HUES48 (cell line): ENCODE data around the gene MAX.

Experiments
- H3K27ac ChIP-seq: one replicate; pipeline ENCODE4 v1.7.0; 2013; ENCODE audit warnings: low read depth, low read length, inconsistent platforms
- H3K27me3 ChIP-seq: 2 replicates; pipeline ENCODE4 v1.6.1; 2013; ENCODE audit warnings: mild to moderate bottlenecking, low read length; ENCODE audit not compliant: control insufficient read depth, insufficient read depth
- H3K36me3 ChIP-seq: 2 replicates; pipeline ENCODE4 v1.6.1; 2013; ENCODE audit warnings: low read length; ENCODE audit not compliant: control insufficient read depth, insufficient read depth
- H3K4me1 ChIP-seq: 2 replicates; pipeline ENCODE4 v1.6.1; 2013; ENCODE audit warnings: mild to moderate bottlenecking, low read length; ENCODE audit not compliant: control insufficient read depth, insufficient read depth
- H3K4me3 ChIP-seq: 2 replicates; pipeline ENCODE4 v1.5.1; 2013; ENCODE audit warnings: mild to moderate bottlenecking, low read depth, low read length
- H3K9ac ChIP-seq: 2 replicates; pipeline ENCODE4 v1.6.1; 2013; ENCODE audit warnings: mild to moderate bottlenecking, low read depth, low read length, moderate library complexity
- H3K9me3 ChIP-seq: 2 replicates; pipeline ENCODE4 v1.6.1; 2013; ENCODE audit warnings: low read length; ENCODE audit not compliant: control insufficient read depth, insufficient read depth

The MAX gene

DNA sequence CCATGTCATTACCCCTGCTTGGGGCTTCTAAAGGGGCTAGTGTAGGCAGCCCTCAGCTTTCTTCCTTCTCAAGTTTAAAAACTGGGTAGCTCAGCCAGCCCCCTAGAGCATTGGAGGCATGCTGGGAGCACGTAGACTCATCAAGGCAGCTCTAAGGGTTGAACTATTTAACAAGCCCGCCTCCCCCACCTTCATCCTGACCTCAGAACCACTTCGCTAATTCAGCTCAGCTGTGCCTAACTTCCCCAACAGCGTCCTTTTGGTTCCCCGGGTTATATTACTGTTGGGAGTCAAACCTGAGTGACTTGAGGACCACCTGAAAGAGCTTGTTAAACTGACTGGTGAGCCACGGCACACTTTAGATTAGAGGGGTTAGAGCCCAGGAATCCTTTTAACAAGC, 30.1 kb downstream of the MAX start:
- Histone ChIP-seq H3K4me3 (no peak overlapping the region), H3K27ac (no peak overlapping the region), H3K9ac (no peak overlapping the region), H3K27me3 (no peaks in the 10 kb centered on the region), H3K36me3 (peaks cover 46% of the 10 kb centered on the region), H3K9me3 (no peaks in the 10 kb centered on the region), H3K4me1 (no peaks in the 10 kb centered on the region)

DNA sequence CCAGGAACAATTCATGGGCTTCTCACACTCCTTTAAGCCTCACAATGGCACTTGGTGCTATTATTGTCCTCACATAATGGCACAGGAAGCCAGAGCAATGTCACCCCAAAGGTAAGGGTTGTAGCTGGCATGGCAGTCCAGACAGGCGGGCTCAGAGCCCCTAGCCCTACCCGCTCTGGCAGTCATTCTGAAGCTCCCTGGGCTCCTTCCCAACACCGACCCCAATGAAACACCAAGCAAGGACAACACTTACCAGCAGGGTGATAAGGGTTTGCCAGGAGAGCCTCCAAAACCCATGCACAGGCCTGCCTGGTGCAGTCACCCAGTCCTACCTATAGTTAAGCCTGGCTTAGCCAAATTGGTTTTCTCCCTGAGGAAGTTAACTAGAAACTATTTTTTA, 30.8 kb downstream of the MAX start:
- H3K27ac ChIP-seq, result no peak overlapping the region
- H3K4me1 ChIP-seq, result no peaks in the 10 kb centered on the region
- no peaks in the 10 kb centered on the region for H3K9me3 ChIP-seq
- H3K36me3 ChIP-seq, result peaks cover 39% of the 10 kb centered on the region
- no peak overlapping the region for H3K9ac ChIP-seq
- H3K27me3 ChIP-seq, result no peaks in the 10 kb centered on the region
- no peak overlapping the region for H3K4me3 ChIP-seq

DNA sequence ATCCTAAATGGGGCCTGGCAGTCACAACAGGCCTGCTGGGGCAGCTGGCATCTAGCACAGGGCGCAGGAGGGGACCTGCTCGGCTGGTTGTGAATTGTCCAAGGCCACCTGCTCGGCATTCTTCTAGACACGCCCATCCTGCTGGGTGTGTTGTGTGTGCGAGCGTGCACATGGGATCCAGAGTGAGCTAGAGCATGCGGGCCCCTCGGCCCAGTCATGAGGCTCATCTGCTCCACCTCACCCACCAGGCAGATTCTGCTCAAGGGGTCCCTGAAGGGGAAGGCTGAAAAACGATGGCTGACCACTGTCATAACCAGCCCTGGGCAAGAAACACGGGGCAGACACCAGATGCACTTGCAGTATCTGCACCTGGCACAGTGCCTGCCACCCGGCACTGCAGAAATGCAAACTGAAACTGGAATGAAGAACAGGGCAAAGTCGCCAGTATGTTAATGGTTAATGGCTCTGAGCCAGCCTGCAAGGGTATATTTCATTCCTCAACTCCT, 31.8 kb downstream of the MAX start:
- no peak overlapping the region for H3K4me3 ChIP-seq

DNA sequence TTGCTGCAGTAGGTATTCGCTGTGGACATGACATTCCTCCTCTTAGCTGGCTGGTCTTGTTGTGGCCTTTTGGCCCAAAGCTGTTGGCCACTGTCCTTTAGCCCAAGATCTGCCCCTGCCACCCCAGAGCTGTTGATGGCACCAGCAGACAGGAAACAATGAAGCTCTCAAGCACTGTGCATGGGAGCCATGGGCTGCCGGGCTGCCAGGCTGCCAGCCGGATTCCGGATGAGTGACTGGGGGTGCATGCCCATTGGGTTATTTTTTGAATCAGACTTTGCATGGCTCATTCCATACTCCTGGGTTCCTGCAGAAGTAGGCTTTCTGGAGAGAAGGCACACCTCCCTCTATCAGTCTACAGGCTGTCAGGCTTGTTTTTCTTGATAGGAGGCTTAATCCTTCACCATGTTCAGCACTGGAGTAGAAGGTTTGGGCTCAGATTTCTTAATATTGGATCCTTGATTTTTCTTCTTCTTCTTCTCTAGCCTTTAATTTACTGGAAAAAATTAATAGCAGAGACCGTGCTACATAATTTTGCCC, 32.4 kb downstream of the MAX start:
- Histone ChIP-seq H3K4me3 (no peak overlapping the region), H3K36me3 (peaks cover 32% of the 10 kb centered on the region), H3K4me1 (no peaks in the 10 kb centered on the region), H3K27ac (no peak overlapping the region), H3K9ac (no peak overlapping the region), H3K27me3 (no peaks in the 10 kb centered on the region), H3K9me3 (no peaks in the 10 kb centered on the region)

More for the DNA sequence above, 31.8 kb downstream of the MAX start:
- no peaks in the 10 kb centered on the region for H3K4me1 ChIP-seq
- no peaks in the 10 kb centered on the region for H3K9me3 ChIP-seq
- H3K27ac ChIP-seq, result no peak overlapping the region
- no peak overlapping the region for H3K9ac ChIP-seq
- no peaks in the 10 kb centered on the region for H3K27me3 ChIP-seq
- peaks cover 31% of the 10 kb centered on the region for H3K36me3 ChIP-seq

DNA sequence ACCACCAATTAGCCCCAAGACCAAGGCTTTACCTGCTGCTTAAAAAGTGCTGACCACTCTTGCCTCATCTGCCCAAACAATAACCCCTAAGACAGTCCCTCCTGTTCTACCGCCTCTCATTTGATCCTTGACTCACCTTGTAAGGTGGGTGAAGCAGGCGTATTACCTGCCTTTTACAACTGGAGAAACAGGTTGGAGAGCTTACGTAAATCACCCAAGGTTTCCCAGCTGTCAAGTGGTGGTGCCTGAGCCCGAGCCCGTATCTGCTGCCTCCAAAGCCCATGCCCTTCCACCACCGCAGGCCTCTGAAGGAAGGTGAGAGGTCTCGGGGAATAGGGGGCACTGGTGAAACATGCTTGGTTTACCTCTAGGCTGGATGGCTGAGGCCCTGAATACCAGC, 36.6 kb downstream of the MAX start:
- H3K4me1 ChIP-seq, result no peaks in the 10 kb centered on the region
- no peak overlapping the region for H3K4me3 ChIP-seq
- no peak overlapping the region for H3K9ac ChIP-seq
- H3K27me3 ChIP-seq, result no peaks in the 10 kb centered on the region
- peaks cover 58% of the 10 kb centered on the region for H3K36me3 ChIP-seq
- H3K27ac ChIP-seq, result no peak overlapping the region
- no peaks in the 10 kb centered on the region for H3K9me3 ChIP-seq

DNA sequence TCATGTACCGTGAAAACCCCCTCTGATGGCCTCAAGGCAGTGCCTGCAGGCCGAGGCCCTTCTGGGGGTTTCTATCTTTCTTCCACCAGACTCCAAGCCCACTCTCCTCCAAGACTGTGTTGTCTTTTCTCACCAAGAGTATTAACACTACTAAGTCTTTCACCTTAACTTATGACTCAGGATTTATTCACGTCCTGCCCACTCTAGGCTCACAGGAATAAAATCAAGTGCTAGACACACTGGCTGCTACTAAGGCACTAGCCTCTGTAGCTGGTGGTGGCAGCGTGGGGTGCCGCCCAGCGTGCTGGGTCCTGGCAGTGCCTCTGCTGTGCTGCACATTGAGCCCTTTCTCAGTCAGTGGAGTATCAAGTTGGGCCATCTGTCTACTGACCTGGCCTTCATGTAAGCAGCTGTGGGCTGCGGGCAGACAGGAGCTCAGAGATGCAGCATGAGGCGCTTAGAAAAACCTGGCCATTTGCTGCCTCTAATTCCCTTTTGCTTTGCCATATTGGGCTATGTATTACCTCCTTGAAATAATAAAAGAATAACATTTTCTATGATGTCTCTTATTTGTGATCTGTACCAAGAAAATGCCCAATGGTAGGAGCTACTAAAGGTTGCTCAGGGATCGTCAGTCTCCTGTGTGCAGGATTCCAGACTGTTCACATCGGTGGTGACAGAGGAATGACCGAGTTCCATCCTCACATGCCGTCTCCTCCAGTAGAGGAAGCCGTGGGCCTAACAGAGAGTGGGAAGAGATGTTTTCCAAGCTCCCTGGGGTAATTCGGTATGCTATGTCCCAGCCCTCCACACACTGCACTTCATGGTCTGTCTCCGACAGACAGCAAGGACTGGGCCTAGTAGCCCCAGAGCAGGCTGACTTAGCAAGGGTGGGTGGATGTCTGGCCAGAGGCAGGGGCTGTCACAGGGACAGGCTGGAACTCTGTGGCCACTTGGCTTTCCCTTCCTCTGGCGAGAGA, 39.9 kb downstream of the MAX start:
- Histone ChIP-seq H3K4me3 (no peak overlapping the region), H3K27me3 (no peaks in the 10 kb centered on the region), H3K4me1 (no peaks in the 10 kb centered on the region), H3K9me3 (no peaks in the 10 kb centered on the region), H3K27ac (no peak overlapping the region), H3K9ac (no peak overlapping the region), H3K36me3 (peaks cover 44% of the 10 kb centered on the region)

DNA sequence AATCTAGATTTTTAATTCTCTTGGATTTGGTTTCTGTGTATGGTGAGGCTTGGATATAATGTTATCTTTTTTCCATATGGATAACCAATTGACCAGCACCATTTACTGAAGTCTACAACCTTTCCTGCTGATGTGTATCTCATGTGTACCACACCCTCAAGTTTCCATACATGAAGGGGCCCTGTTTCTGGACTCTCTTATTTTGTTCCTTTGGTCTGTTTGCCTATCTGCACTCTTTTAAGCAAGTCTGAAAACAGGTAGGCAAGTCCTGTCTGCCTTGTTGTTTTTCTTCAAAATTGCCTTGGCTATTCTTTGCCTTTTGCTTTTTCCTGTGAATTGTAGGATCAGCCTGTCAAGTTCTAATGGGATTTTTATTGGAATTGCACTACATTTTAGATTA, 44.6 kb downstream of the MAX start:
- H3K36me3 ChIP-seq, result peaks cover 30% of the 10 kb centered on the region
- no peak overlapping the region for H3K4me3 ChIP-seq
- no peaks in the 10 kb centered on the region for H3K27me3 ChIP-seq
- no peaks in the 10 kb centered on the region for H3K9me3 ChIP-seq
- H3K9ac ChIP-seq, result no peak overlapping the region
- H3K27ac ChIP-seq, result no peak overlapping the region
- H3K4me1 ChIP-seq, result no peaks in the 10 kb centered on the region

DNA sequence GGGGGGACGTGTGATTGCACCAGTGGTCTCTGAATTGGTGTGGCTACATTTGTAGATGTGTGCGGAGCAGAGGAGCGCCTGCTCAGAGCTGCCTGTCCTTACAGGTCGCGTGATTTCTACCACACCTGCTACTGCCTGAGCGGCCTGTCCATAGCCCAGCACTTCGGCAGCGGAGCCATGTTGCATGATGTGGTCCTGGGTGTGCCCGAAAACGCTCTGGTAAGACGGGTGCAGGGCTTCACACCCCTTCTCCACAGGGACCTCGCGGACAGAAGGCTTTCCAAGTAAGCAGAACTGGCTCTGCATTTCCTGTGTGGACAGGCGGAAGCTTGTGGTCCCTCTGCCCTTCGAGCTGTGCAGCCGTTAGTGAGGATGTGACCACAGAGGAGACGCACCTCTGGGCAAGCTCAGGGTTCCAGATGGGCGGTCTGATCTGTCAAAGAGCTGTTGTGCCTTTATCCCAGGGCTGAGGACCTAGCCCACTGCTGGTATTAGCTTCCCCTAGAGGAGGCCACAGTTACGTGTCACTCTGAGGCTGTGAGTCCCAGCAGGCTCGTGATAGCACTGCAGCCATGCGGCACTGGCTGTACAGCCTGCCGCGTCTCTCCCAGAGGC, 47.7 kb downstream of the MAX start:
- no peak overlapping the region for H3K4me3 ChIP-seq
- no peaks in the 10 kb centered on the region for H3K9me3 ChIP-seq
- H3K36me3 ChIP-seq, result peaks cover 11% of the 10 kb centered on the region; the same call in 1 of the 2 replicates
- H3K27me3 ChIP-seq, result no peaks in the 10 kb centered on the region
- no peak overlapping the region for H3K9ac ChIP-seq
- H3K27ac ChIP-seq, result no peak overlapping the region
- H3K4me1 ChIP-seq, result no peaks in the 10 kb centered on the region

DNA sequence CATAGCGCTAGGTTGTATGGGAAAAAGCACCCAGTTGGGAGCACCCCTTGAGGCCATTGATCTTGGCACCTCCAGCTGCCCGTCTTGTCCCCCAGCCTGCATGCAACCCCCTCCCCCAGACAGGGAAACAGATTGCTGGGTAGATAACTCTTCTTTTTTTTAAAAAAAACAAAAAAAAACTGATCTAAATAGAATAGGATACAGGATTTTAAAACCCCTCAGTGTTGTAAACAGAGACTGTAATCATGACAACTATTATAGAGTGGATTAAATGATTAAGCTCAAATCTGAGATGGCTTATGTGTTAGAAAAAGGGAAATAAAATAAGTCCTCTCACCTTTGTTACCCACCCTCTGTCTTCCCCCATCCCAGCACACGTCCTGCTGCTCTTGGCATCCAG, 48.9 kb downstream of the MAX start:
- Histone ChIP-seq H3K27ac (no peak overlapping the region), H3K4me3 (no peak overlapping the region), H3K36me3 (peaks cover 11% of the 10 kb centered on the region; the same call in 1 of the 2 replicates), H3K9ac (no peak overlapping the region), H3K9me3 (no peaks in the 10 kb centered on the region), H3K27me3 (no peaks in the 10 kb centered on the region), H3K4me1 (no peaks in the 10 kb centered on the region)

DNA sequence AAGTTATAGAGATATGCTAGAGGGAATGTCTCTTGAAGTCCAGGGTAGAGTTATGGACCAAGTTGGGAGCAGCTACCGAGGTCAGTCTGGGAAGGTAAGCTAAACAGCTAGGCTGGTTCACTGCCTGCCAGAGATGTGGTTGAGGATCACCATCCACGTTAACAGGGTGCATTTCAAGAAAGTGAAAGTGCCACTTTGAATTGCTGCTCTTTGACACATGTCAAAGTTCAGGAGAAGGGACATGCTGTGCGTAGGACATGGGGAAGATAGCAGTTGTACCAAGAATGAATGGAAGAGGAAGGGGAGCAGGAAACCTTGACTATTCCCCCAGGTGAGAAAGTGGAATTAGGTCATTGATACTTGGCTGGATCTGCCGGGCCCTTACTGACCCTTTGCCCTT, 49.5 kb downstream of the MAX start:
- no peaks in the 10 kb centered on the region for H3K4me1 ChIP-seq
- H3K4me3 ChIP-seq, result no peak overlapping the region
- no peak overlapping the region for H3K27ac ChIP-seq
- H3K9ac ChIP-seq, result no peak overlapping the region
- H3K9me3 ChIP-seq, result no peaks in the 10 kb centered on the region
- H3K27me3 ChIP-seq, result no peaks in the 10 kb centered on the region
- H3K36me3 ChIP-seq, result peaks cover 11% of the 10 kb centered on the region; the same call in 1 of the 2 replicates

DNA sequence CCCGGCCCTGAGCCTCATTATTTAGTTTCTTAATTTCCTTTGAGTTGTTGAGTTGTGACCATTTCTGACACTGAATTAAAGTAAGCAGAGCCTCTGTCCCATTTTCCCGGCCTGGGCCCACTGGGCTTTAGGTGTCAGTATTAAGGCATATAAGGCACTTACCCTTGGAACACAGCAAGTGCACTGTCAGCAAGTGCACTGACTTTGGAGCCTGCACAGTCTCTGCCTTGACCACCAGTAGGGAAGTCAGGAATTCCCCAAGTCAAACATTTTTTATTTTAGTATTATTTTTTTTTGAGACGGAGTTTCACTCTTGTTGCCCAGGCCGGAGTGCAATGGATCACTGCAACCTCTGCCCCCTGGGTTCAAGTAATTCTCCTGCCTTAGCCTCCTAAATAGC, 56.6 kb downstream of the MAX start:
- H3K36me3 ChIP-seq, result peaks cover 33% of the 10 kb centered on the region
- H3K27me3 ChIP-seq, result no peaks in the 10 kb centered on the region
- H3K9me3 ChIP-seq, result no peaks in the 10 kb centered on the region

More for the DNA sequence above, 56.6 kb downstream of the MAX start:
- no peak overlapping the region for H3K9ac ChIP-seq
- H3K4me3 ChIP-seq, result no peak overlapping the region
- H3K4me1 ChIP-seq, result peaks cover 8% of the 10 kb centered on the region
- no peak overlapping the region for H3K27ac ChIP-seq
